Measurements from ENCODE around the gene GPR34.
"Not testable (repeated sequence)": the region's sequence is repeated elsewhere in the genome, so short reads cannot be mapped to it uniquely, and the experiment has no call there.

GPR34 gene

DNA sequence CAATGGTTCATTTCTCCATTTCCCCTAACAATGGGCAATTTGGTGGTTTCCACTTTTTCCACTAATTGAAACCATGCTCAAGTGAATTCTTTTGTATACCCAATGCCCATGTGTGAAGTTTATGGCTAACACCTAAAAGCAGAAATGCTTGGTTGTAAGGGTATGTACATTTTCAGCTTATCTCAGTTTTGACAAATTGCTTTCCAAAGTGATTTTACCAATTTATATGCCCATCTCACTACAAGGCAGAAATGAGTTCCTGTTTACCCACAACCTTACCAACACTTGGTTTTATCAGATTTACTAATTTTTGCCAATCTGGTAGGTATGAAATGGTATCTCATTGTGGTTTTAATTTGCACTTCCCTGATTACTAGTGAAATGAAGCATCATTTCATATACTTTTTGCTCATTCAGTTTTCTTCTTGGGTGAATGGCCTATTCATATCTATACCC lies 14.8 kb downstream of the GPR34 start:
- no peak for DNase-seq

DNA sequence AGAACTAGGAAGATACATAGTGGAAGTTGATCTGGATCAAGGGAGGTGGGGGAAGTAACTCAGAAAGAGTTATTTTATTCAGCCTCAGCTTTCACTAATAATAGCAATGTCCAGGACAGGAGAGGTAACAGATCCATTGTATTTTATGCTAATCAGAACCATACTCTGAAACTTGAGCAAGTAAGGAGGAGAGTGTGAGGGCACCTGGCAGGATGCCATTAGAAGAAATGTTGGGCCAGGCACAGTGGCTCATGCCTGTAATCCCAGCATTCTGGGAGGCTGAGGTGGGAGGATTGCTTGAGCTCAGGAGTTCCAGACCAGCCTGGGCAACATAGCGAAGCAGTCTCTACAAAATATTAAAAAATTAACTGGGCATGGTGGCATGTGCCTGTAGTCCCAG lies 16.3 kb downstream of the GPR34 start:
- no peak for DNase-seq

DNA sequence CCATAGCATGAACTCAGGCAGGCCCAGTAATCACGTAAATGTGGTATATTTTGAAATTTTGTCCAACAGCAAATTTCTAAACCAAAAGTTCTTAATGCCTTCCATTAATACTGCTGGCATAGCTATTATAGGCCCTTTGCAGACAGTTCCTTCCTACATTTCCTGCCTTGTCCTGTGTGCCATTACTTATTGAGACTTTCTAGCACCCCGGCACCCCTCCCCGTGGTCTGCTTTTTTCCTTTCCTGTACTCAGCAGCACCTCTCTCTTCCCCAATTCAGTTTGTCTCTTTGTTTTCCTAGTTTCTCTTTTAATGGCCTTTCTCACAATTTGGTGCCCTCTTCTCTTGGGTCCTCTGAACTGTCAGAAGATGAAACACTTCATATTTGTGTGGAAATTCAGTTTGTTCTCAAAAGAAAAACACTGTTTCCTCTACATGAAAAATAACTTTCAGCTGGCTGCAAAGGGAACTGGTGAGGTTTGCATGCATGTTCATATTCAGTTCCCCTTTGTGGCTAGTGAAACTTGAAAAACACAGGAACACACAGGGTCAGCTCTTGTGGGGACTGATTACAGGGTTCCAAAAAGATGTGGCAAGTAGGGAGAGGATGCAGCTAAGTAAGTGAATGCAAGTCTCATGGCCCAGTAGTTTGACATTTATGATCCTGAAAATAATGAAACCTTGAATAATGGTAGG lies 17.1 kb downstream of the GPR34 start:
- peak; percentile 81 for DNase-seq

- no peak for DNase-seq
Observed at GRCh38 chrX:41707218-41707617, 18.4 kb downstream of the GPR34 start.

- DNase-seq, result peak; percentile 31
Observed at GRCh38 chrX:41708486-41708885, 19.7 kb downstream of the GPR34 start.

DNA sequence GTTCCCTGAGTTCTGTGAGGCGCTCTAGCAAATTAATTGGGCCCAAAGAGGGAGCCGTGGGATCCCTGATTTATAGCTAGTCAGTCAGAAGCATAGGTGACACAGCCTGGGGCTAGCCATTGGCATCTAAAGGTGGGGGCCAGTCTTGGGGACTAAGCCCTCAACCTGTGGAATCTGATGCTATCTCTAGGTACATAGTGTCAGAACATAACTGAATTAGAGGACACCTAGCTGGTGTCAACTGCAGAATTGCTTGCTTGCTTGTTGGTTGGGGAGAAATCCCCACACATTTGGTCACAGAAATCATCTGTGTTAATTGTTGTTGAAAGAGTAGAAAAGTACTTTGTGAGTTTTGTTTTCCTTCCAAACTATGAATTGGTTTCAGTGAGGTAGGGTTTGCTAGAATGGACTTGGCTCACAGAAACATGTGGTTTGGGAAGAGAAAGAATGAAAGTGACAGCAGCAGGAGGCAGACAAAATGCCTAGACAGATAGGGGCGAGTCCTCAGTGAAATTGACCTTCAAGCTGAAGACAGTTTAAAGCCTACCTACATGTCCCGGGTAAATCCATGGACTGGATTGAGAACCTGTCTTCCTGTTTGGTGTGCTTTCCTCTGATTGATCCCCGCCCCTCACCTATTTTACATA lies 22.4 kb downstream of the GPR34 start:
- no peak for DNase-seq

- DNase-seq, result no peak
Observed at GRCh38 chrX:41716222-41716621, 27.4 kb downstream of the GPR34 start.

DNA sequence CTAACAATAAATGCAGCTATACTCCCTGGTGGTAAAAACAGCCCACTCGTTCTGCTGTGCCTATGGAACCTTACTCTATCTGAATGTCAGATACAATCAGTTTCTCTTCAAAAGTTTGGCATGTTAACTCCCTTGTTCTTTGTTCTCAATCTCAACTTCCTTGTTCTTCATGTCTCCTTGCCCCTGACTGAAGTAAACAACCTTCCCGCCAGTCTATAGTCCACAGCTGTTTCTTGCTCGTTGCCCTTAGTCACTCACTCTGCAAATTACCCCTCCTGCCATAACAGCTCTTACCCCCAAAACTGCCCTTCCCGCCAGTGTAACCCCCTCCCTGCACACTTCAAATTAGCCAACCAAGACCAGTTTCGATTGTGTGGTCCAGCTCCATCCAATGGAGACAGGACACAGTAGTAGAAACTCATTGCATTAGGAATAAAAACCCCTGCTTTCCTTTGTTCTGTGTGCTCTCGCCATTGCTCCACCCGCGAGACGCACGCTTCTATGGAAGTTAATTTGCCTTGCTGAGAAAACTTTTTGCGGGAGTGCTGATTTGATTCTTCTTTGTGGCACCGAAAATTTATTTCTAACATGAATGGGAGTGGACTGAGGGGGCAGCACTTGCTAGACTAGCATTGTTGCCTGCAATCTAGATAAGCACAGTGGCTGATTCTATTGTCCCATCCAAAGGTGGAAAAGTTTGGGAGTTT lies 28.1 kb downstream of the GPR34 start:
- no peak for DNase-seq

DNA sequence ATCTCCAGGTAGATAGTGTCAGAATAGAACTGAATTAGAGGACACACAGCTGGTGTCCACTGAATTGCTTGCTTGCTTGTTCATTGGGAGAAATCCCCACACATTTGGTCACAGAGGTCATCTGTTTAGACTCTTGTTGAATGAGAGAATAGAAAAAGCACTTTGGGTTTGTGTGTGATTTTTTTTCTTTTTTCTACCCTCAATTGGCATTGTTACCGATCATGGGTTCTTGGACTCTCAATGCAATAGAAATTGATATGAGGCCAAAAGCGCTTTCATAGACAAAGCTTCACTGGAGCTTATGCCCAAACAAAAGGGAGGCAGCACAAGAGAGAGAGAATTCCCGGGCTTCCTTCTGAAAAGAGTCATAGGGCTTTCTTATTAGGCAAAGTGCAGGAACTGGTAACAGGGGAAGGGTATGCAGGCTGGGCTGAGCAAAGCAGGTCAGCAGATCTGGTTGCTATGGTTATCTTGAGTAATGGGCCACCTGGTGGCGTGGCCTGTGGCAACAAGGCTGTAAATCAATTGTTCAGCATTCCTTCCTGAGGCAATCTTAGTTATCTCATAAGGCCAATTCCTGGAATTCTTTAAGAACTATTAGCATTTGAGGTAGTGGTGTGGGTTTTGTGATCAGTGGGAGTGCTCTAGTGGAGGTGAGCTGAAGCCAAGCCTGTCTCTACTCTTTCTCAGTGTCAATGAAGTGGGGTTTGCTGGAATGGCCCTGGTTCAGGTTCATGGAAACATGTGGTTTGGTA lies 29.9 kb downstream of the GPR34 start:
- no peak for DNase-seq

GRCh38 chrX:41719610-41720009 lies 30.8 kb downstream of the GPR34 start:
- DNase-seq, result not testable (repeated sequence)

GRCh38 chrX:41720125-41720779 lies 31.5 kb downstream of the GPR34 start:
- DNase-seq, result peak; percentile 53

- DNase-seq, result no peak
Observed at GRCh38 chrX:41721590-41721989, 32.8 kb downstream of the GPR34 start.

DNA sequence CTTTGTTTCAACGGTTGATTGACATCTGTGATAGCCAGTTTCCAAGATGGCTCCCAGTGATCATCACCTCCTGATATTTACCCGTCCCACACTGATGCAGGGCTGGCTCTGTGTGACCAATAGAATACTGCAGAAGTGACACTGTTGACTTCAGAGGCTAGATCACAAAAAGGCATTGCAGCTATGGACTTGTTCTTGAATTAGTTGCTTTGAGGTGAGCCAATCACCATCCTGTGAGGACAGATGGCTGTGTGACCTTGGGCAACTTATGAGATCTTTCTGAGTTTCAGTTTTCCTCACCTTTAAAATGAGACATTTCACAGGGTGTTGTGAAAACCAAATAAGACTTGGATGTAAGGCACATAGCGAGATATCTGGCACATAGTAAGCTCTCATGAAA lies 33.4 kb downstream of the GPR34 start:
- no peak for DNase-seq

DNA sequence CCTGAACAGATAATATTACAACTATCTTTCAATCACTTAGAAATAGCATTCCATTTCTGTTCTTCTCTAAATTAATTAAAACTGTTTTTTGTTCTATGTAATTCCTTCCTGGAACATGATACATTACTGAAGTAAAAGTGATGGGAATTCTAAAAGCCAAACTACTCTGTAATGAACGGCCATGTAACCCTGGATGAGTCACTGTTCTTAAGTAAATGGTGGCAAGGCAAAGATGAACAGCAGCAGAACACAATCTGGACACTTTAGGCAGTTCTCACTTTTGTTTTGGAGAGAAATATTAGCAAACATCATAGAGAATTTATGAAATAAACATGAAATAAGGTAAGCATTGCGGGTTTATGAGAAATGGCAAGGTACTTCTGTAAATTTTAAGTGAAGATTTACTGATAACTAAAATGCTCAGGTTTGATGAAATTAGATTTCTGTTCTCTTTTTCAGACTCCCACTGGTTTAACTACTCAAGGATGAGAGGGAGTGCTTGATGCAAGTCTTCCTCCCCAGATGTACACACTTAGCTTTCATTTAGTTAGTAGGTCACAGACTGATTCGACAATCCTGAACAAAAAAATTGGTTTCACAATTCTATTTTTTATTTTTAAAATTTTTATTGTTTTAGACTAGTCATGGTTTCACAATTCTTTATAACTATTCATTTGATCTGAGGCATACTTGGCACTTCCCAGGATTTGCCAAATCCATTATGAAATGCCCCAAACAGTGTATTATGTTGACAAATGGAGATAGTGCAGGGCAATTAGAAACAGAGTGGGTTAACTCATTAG lies 34.2 kb downstream of the GPR34 start:
- no peak for DNase-seq

DNA sequence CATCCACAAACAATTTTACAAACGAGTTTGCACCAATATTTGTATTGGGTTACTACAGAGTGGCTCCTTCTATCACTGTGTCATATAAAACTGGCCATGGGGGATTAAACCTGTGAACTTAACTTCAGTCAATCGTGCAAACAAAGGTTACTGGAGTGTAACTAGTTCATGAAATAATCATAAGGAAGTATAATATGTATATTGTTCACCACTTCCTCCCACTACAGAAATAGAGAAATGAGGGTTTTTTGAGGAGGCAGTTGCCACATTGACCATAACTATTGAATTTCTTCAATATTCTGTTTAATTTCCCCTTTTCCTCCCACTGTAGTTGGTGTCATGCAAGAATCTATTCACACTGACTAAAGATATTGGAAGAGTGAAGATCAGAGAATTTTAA lies 35.1 kb downstream of the GPR34 start, which contains the start of gene GPR82:
Gene GPR82, plus strand, starts transcription at position 356 of the 400 bp plus-strand sequence. CDS start 2,846 bp downstream, outside the sequence.
- peak; percentile 38 for DNase-seq

DNA sequence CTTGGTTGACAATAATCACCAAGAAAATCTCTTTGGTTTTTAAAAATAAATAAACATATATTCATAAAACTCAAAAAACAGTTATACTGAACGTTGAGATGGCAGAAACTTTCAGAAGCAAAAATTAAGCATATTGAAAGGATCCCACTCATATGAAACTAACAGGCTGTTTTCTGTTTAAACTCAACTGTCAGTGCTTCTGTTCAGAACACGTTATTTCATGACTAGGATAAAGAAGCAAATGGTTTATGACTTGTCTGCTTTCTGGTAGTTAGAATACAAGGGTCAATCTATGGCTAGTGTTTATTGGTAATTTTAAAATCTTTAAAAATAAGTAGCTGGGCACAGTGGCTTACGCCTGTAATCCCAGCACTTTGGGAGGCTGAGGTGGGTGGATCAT lies 39.4 kb downstream of the GPR34 start:
- DNase-seq, result no peak

DNA sequence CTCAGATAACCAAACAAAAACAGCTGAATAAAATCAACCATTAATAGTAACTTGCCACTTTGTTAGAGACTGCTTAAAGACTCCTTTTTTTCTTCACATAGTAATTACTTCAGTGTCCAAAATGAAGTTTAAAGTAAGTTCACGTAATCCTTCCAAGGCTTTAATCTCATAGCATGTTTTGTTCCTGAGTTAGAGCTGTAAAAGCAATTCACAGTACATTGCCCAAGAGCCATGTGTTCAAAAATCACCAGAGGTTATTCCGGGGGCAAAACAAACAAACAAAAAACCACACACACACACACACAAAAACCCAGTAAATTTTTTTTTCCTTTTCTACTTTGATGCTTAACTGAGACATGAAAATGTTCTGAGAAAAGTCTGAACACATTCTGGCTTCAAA lies 41.3 kb downstream of the GPR34 start:
- no peak for DNase-seq

DNA sequence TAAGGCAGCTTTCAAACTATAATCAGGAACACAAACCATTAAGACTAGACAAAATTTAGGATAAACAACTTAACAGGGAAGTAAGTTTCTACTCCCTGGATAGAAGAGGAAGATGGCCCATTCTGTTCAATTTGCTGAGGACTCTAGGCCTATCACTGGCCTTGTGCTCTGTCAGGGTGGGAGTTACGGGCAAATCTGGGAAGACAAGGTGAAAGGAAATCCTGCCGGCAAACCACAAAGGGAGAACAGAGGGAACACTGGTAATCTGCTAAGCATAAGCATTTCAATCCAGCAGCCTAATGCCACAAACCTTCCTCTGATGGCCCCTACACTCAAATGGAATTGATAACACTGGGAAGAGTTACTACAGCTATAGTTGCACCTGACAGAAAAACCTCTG lies 43.5 kb downstream of the GPR34 start:
- DNase-seq, result no peak

DNA sequence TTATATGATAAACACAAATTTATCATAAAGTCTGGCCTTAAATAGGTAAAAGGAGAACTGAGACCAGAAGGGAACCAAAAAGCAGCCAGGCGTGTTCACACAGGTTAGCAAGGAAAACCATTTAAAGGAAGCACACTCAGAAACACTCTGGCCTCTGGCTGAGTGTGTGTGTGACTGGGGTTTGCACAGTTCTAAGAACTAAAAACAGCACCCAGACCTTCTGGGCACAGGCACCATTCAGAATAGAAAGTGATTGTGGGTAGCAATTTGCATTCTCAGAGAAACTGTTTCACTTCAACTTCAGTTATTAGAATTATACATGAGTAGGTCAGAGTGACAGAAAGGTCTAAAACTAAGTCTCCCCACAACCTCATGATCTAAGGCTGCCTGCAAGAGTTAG lies 45.2 kb downstream of the GPR34 start:
- peak; percentile 2 for DNase-seq

- DNase-seq, result peak; percentile 51
Observed at GRCh38 chrX:41734530-41734929, 45.8 kb downstream of the GPR34 start.

DNA sequence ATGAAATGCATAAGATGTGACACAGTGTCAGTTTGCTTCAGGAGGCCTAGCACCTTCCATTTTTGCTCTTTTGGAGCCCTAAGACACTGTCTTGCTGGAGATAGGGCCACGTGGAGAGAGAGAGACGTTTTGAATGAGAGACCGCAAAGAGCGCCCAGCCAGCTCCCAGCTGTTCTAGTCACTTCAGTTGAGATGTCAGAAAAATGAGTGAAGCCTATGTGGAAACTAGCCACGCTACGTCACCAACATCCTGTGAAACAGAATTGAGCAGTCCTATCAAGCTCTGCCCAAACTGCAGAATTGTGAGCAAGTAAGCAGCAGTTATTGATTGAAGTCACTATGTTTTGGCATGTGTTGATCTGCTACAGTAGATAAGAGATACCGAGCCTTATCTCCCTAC lies 48.3 kb downstream of the GPR34 start:
- DNase-seq, result peak; percentile 65

GRCh38 chrX:41739871-41740270 lies 51.1 kb downstream of the GPR34 start:
- DNase-seq, result no peak

Data from hematopoietic multipotent progenitor cell treated with erythropoietin and hydrocortisone succinate and interleukin-3 and kit ligand, for 4 days (in vitro differentiated cells).